A172 (cell line): ENCODE data around the gene ASCL5. TPM values are rescaled to one million over a fixed set of nuclear protein-coding genes. Genes with fewer than 3 reads are reported as not detected.
A peak's percentile ranks its signal among the peaks of the same experiment; 100 is the strongest.

Experiments used
- DNase-seq: peaks from one replicate; pipeline ENCODE4 v3.0.0-alpha.2; 2015; ENCODE audit warnings: low spot score
- total RNA-seq: library from RNA; depleted of rRNA; stranded (reverse); fragments of >200 nt; shearing (Covaris generic); gene quantifications from 2 replicates; pipeline ENCODE4 v1.2.3, GENCODE V29; 2014; rRNA removed

Gene ASCL5
- total RNA-seq, 1 experiment from 2014 or later = not detected

GRCh38 chr1:201085902-201086735 lies 40.9 kb downstream of the ASCL5 start:
- DNase-seq = peak; percentile 68

DNA sequence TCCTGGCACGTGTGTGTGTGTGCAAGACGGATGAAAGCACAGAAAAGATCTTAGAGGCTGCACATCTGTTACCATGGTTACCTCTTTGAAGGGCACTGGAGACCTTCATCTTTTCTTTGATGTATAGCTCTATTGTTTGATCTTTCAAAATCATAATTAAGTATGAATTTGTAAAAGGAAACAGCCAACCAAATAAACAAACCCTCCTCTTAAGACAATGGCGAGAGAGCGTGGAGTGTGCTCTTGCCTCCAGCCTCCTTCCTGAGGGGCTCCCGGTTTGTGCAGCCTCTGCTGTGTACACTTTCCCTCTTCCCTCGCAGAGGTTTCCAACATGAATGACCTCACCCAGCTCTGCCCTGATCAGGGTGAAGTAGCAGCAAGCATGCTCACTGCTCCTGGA lies 42.7 kb downstream of the ASCL5 start:
- no peak for DNase-seq

- DNase-seq = no peak
These were observed 43.2 kb downstream of the ASCL5 start for GRCh38 chr1:201083741-201084140.

DNA sequence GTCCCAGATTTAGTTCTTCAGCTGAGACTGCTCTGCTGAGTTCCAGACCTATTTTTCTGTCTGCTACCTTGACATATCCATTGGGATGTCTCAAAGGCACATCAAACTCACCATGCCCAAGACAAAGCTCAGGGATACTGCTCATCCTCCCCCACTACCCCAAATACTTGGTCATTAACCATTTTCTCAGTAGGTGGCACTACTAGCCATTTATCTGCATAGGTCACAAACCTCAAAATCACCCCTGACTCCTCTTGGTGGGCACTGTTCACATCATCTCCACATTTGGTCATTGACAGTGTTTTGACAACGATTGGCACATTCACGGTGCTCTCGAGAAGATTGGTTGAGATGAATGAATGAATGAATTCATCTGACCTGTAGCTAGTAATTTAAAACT lies 46.8 kb downstream of the ASCL5 start:
- DNase-seq = no peak

- no peak for DNase-seq
These were observed 49.2 kb downstream of the ASCL5 start for GRCh38 chr1:201077736-201078135.

GRCh38 chr1:201077116-201077515 lies 49.9 kb downstream of the ASCL5 start:
- no peak for DNase-seq

DNA sequence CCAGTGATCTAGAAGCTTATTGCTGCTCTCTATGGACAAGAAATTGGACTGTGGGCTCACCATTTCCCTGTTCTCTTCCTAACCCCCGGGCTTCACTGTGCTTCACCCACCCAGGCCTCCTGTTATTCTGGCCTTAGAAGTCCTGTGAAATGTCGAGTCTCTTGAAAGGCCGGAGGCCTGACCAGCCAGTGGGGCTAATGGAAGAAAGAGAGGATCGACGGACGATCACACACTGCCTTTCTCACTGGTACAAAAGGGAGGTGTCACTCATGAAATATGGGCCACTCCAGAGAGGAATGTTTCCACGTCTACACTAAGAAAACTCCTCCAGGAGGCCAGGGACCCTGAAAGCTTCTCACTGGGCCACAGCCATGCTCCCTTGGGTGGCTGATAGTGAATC lies 50.9 kb downstream of the ASCL5 start:
- DNase-seq = no peak

DNA sequence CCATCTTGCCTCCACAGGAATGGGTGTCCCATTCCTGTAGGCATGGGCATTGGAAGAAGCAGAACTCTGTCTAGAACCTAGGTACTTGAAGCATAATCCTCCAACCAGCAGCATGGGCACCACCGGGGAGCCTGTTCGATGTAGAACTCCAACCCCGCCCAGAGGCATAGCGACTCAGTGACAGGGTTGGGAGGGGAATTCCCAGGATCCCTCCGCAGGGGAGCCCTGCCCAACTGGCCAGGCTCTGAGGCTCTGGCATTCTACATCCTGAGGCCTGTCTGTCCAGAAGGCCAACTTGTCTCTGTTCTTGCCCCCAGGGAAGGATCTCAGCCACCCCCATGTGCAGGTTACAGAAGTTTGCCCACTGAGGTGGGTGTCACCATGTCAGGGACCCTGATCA lies 53.0 kb downstream of the ASCL5 start:
- DNase-seq = no peak

DNA sequence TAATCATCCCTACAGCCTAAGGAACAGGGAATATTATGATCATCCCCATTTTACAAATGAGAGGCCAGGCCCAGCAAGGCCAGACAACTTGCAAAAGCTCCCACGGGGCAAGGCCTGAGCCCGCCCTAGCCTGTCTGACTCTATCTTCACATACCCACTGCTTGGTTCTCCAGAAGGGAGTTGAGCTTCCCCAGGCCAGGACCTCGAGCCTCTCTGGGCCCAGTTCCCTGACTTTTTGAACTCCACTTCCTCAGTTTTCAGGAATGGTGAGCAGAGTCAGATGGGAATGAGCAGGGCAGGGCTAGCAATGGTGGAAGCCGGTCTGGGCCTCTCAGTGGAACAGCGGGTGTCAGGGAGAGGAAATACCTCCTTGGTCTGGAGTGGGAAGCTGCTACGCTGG lies 54.1 kb downstream of the ASCL5 start:
- no peak for DNase-seq

GRCh38 chr1:201072149-201072548 lies 54.8 kb downstream of the ASCL5 start:
- DNase-seq = peak; percentile 39

GRCh38 chr1:201069636-201070035 lies 57.3 kb downstream of the ASCL5 start:
- no peak for DNase-seq

GRCh38 chr1:201068976-201069375 lies 58.0 kb downstream of the ASCL5 start:
- DNase-seq = no peak

- DNase-seq = no peak
These were observed 60.0 kb downstream of the ASCL5 start for GRCh38 chr1:201066986-201067385.

DNA sequence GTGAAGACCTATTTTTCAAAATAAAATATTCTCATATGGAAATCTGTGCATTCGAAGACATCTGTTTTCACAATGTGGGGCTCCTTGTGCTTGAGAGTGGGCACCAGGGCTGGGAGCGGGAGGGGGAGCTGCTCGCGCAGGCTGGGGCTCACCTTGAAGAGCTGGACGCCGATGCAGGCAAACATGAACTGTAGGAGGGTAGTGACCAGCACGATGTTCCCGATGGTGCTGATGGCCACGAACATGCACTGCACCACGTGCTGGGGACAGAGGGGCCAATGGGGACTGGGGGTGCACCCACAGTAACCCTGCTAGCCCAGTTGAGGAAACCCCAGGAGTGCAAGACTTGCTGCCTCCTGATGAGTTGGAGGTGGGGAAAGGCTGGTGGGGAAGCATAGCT lies 61.3 kb downstream of the ASCL5 start:
- no peak for DNase-seq

DNA sequence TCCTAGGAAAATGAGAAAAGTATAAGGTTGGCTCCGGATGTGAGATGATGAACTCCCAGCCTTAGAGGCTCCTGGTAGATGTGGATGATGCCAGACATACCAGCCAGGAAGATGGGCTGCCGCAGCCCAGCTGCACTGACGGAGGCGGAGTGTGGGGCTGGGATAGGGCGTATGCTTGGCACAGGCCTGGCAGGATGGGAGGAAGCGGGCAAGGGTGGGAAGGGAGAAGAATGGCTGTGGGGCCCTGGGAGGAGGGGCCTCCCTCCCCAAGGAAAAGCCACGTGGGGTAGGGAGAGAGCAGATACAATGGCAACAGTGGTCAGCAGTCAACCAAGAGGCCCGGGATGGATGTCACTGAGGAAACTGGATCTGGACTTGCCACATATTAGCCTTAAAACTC lies 62.2 kb downstream of the ASCL5 start:
- DNase-seq = no peak

Other genes starting within 250 kb of the ASCL5 start
- 4.6 and 10.9 TPM in 2 replicates for gene INAVA, start 232.3 kb downstream of the ASCL5 start, total RNA-seq
- gene KIF21B, start 103.5 kb downstream of the ASCL5 start, total RNA-seq = 1.2 and 2.0 TPM in 2 replicates
- gene CACNA1S, start 14.8 kb downstream of the ASCL5 start, total RNA-seq = not detected in 2 replicates
- gene TMEM9, start 27.3 kb upstream of the ASCL5 start, total RNA-seq = 202 and 213 TPM in 2 replicates
- gene IGFN1, start 63.6 kb upstream of the ASCL5 start, total RNA-seq = 20.7 and 26.0 TPM in 2 replicates
- gene PKP1, start 156.3 kb upstream of the ASCL5 start, total RNA-seq = not detected in 2 replicates